Parathyroid adenoma (tissue), 2 donors: ENCODE data around the gene EGFR.

Experiments
- H2AFZ ChIP-seq: fragments of 300-600 bp; sonication (generic); one replicate; pipeline ENCODE4 v1.7.0; 2017; ENCODE audit warnings: antibody characterized with exemption, mild to moderate bottlenecking
- H3K27ac ChIP-seq: fragments of 300-600 bp; sonication (generic); one replicate; pipeline ENCODE4 v1.7.0; 2017
- H3K27me3 ChIP-seq: fragments of 300-600 bp; sonication (generic); one replicate; pipeline ENCODE4 v1.7.0; 2017; ENCODE audit warnings: low read length; ENCODE audit not compliant: control insufficient read depth, insufficient read depth
- H3K36me3 ChIP-seq: fragments of 300-600 bp; sonication (generic); one replicate; pipeline ENCODE4 v1.7.0; 2017; ENCODE audit warnings: low read length; ENCODE audit not compliant: control insufficient read depth, insufficient read depth
- H3K4me1 ChIP-seq: fragments of 300-600 bp; sonication (generic); one replicate; pipeline ENCODE4 v1.7.0; 2017; ENCODE audit warnings: control low read depth
- H3K4me2 ChIP-seq: fragments of 300-600 bp; sonication (generic); one replicate; pipeline ENCODE4 v1.7.0; 2017; ENCODE audit warnings: low read length
- H3K4me3 ChIP-seq: fragments of 300-600 bp; sonication (generic); one replicate; pipeline ENCODE4 v1.7.0; 2017; ENCODE audit warnings: low read depth, low read length
- H3K79me2 ChIP-seq: fragments of 300-600 bp; sonication (generic); one replicate; pipeline ENCODE4 v1.7.0; 2017; ENCODE audit warnings: control low read depth
- H3K9ac ChIP-seq: fragments of 300-600 bp; sonication (generic); one replicate; pipeline ENCODE4 v1.7.0; 2017; ENCODE audit warnings: mild to moderate bottlenecking
- H3K9me3 ChIP-seq: fragments of 300-600 bp; sonication (generic); one replicate; pipeline ENCODE4 v1.7.0; 2017; ENCODE audit warnings: low read length; ENCODE audit not compliant: control insufficient read depth
- CTCF ChIP-seq: fragments of 300-600 bp; sonication (generic); IDR thresholded peaks from one replicate; pipeline ENCODE4 v1.7.0; 2017; ENCODE audit warnings: antibody characterized with exemption, mild to moderate bottlenecking
- donor health status: primary hyperparathyroidism.

EGFR gene

GRCh38 chr7:55081068-55081467, 62.3 kb downstream of the EGFR start:
- peaks cover 6% of the 10 kb centered on the region for H3K4me1 ChIP-seq
- no peaks in the 10 kb centered on the region for H3K79me2 ChIP-seq
- H3K36me3 ChIP-seq, result no peaks in the 10 kb centered on the region
- no peak overlapping the region for H2AFZ ChIP-seq
- no peak overlapping the region for H3K4me3 ChIP-seq
- H3K27me3 ChIP-seq, result no peaks in the 10 kb centered on the region
- no peak for TF ChIP-seq CTCF
- no peak overlapping the region for H3K27ac ChIP-seq
- no peaks in the 10 kb centered on the region for H3K9me3 ChIP-seq
- H3K4me2 ChIP-seq, result no peak overlapping the region
- H3K9ac ChIP-seq, result no peak overlapping the region

GRCh38 chr7:55081472-55082227, 62.8 kb downstream of the EGFR start:
- no peak overlapping the region for H3K27ac ChIP-seq
- H3K4me3 ChIP-seq, result no peak overlapping the region
- H2AFZ ChIP-seq, result no peak overlapping the region
- no peaks in the 10 kb centered on the region for H3K79me2 ChIP-seq
- no peaks in the 10 kb centered on the region for H3K9me3 ChIP-seq
- no peak overlapping the region for H3K9ac ChIP-seq
- no peaks in the 10 kb centered on the region for H3K36me3 ChIP-seq
- peaks cover 6% of the 10 kb centered on the region for H3K4me1 ChIP-seq
- H3K27me3 ChIP-seq, result no peaks in the 10 kb centered on the region
- no peak for TF ChIP-seq CTCF
- H3K4me2 ChIP-seq, result no peak overlapping the region

- H3K27ac ChIP-seq, result no peak overlapping the region
Observed at GRCh38 chr7:55082228-55082603, 63.4 kb downstream of the EGFR start.

GRCh38 chr7:55083206-55083605, 64.4 kb downstream of the EGFR start:
- H2AFZ ChIP-seq, result no peak overlapping the region
- TF ChIP-seq CTCF, result no peak
- no peak overlapping the region for H3K27ac ChIP-seq
- H3K79me2 ChIP-seq, result no peaks in the 10 kb centered on the region
- no peak overlapping the region for H3K4me2 ChIP-seq
- H3K9me3 ChIP-seq, result no peaks in the 10 kb centered on the region
- peaks cover 6% of the 10 kb centered on the region for H3K4me1 ChIP-seq
- H3K4me3 ChIP-seq, result no peak overlapping the region
- no peaks in the 10 kb centered on the region for H3K36me3 ChIP-seq
- no peaks in the 10 kb centered on the region for H3K27me3 ChIP-seq
- H3K9ac ChIP-seq, result no peak overlapping the region

More at GRCh38 chr7:55082228-55082603, 63.4 kb downstream of the EGFR start:
- Histone ChIP-seq H3K27me3 (no peaks in the 10 kb centered on the region), H3K4me3 (no peak overlapping the region), H3K4me2 (no peak overlapping the region), H3K9ac (no peak overlapping the region), H3K4me1 (peaks cover 6% of the 10 kb centered on the region), H3K36me3 (no peaks in the 10 kb centered on the region), H3K79me2 (no peaks in the 10 kb centered on the region), H3K9me3 (no peaks in the 10 kb centered on the region), H2AFZ (no peak overlapping the region)
- no peak for TF ChIP-seq CTCF

GRCh38 chr7:55084307-55084706, 65.5 kb downstream of the EGFR start:
- Histone ChIP-seq H3K36me3 (no peaks in the 10 kb centered on the region), H3K4me1 (peaks cover 6% of the 10 kb centered on the region), H3K27me3 (no peaks in the 10 kb centered on the region), H3K4me2 (no peak overlapping the region), H3K79me2 (no peaks in the 10 kb centered on the region), H2AFZ (no peak overlapping the region), H3K27ac (no peak overlapping the region), H3K9me3 (no peaks in the 10 kb centered on the region), H3K4me3 (no peak overlapping the region), H3K9ac (no peak overlapping the region)
- TF ChIP-seq CTCF, result no peak
